HG03280 (cell line): Measurements from ENCODE around the gene LIM2.

ENCODE experiments used
- ATAC-seq: cut with Tn5 transposase; IDR thresholded peaks from one replicate; pipeline ENCODE4 v1.9.1; 2021; ENCODE audit warnings: mild to moderate bottlenecking, moderate library complexity; ENCODE audit not compliant: unreplicated experiment

Gene LIM2

GRCh38 chr19:51366389-51367254 lies 21.2 kb downstream of the LIM2 start:
- ATAC-seq, result peak; percentile 52

- ATAC-seq, result no peak
Measured at GRCh38 chr19:51365965-51366388, 21.8 kb downstream of the LIM2 start, which contains the start of gene ETFB. ETFB (minus strand) TSS chr19:51366388; CDS start chr19:51366326, 62 bp downstream.

DNA sequence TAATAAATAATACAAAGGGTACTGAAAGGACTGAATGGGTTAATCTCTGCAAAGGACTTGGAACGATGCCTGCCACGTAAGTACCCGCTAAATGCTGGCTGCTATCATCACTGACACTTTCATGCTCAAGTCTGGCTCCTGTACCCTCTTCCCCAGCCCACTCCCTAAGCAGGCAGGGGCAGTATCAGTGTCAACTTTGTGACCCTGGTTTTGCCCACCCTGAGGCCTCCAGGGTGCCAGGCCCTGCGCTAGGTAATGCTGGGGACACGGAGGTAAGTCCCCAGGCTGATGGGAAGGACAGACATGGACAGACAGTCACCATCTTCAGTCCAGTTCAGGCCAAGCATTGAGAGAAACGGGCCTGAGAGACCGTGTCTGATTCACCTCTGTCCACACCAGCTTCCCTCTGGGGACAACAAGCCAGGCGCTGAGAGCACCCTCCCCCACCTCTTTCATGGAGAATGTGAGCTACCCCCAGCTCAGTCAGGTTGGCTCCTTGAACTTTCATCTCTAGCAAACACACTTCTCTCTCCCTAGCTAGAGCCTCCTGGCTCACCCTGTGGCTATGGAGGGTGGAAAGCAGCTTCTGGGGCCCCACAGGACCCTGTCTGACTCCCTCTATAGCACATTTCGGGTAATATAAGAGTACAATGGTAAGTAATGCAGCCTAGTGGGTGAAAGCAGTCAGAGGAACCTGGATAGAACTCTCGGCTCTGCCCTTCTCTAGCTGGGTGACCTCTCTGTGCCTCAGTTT lies 22.4 kb downstream of the LIM2 start:
- no peak for ATAC-seq

DNA sequence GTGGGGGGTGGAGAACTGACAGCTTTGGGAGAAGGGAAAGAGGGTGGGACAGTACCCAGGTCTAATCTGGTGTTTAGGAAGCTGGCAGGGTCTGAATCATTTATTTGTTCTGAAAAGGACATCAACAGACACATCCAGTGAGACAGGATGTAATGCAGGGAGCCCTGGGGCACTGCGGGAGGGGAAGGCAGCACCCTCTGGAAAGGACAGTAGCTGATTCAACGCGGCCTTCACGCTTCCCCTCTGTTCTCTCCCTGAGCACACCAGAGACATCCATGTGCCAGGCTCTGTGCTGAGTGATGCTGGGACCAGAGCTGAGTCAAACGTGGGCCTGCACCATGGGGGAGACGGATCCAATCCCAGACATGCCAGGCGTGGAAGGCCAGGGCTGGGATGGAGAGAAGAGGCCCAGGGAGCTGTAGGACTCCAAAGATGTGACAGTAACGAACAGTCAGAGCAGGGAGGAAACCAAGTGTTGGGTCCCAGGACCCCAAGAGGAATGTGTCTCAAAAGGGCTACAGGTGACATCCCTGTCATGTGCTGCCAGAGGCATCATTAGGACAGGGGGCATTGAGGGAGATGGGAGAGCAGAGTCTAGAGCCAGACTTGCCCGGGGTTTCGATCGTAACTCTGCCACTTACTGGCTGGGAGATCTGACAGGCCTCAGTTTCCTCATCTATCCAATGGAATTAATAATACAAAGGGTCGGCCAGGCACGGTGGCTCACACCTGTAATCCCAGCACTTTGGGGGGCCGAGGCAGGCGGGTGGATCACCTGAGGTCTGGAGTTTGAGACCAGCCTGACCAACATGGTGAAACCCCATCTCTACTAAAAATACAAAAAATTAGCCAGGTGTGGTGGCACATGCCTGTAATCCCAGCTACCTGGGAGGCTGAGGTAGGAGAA lies 23.3 kb downstream of the LIM2 start:
- ATAC-seq, result no peak

GRCh38 chr19:51361239-51361638 lies 26.5 kb downstream of the LIM2 start:
- no peak for ATAC-seq

DNA sequence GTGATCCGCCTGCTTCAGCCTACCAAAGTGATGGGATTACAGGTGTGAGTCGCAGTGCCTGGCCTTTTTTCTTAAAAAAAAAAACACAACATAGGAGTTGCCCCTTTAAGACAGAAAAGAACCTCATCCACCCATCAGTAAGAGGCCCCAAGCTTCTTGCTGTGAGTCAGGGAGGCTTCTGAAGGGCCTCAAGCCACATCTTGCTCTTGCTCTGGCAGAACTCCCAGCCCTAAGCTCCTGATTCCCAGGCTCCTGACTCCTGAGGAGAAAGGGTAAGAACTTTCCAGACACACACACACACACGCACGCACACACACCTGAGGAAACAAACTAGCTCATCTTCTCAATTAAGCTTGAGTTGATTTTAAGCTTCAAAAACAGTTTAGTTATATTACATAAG lies 28.5 kb downstream of the LIM2 start:
- ATAC-seq, result no peak

DNA sequence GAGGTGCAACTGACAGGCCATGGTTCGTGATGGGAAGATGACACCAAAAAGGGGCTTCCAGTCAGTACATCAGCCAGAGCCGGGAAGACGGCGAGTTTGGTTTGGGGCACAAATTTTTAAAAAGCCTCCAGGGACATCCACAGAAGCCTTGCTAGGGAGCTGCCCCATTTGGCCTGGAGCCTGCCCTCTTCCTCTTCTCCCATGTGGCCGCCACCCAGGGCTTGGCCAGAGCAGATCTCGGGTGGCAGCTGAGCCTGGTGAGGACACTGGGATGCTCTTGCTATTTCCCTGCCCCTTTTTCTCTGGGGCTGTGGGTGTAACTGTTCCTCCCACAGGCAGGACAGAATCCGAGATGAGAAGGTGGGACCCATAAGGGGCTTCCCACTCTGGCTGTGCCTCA lies 29.8 kb downstream of the LIM2 start:
- ATAC-seq, result no peak

DNA sequence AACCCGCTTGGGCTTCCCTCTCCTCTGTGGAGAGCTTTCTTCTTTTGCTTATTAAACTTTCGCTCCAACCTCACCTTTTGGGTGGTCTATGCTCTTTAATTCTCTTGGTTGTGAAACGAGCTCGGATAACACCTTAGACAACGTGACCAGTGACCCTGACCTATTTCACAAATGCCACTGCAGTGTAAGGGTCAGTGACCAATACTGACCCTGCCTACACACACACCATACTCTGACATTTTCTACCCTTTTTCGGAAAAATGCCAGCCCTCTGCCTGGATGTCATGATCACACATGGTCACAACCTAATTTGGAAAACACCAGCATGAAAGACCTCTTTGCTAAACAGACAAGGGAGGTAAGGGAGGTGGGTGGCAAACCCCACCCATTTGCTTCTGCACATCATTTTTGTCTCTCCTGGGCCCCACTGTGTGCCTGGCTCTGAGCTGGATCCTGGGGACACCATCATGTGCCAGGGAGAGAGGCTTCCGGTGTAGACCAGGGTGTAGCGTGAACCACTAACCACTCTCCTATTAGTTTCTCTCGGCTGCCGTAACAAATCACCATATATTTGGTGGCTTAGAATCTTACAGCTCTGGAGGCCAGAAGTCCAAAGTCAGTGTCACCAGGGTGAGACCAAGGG lies 31.5 kb downstream of the LIM2 start:
- ATAC-seq, result no peak

DNA sequence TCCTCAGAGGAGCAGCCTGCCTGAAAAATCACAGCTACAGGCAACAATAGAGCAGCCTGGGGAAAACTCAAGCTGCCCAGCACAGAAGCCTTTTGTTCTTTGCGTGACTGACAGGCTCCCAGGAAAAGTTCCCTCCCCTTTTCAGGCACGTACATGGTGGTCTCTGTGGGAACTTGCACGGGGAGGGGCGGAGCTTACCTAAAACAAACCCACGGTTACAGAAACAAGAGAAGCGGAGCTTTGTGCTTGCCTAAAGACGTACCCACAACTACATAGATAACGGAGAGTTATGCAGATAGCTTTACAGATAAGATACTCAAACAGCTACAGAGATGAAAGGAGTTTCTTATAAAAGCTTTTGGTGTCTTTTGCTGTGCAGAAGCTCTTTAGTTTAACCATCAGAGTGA lies 33.0 kb downstream of the LIM2 start:
- no peak for ATAC-seq

GRCh38 chr19:51354103-51354741 lies 33.6 kb downstream of the LIM2 start:
- ATAC-seq, result no peak

- no peak for ATAC-seq
Measured at GRCh38 chr19:51352783-51353360, 34.9 kb downstream of the LIM2 start.

DNA sequence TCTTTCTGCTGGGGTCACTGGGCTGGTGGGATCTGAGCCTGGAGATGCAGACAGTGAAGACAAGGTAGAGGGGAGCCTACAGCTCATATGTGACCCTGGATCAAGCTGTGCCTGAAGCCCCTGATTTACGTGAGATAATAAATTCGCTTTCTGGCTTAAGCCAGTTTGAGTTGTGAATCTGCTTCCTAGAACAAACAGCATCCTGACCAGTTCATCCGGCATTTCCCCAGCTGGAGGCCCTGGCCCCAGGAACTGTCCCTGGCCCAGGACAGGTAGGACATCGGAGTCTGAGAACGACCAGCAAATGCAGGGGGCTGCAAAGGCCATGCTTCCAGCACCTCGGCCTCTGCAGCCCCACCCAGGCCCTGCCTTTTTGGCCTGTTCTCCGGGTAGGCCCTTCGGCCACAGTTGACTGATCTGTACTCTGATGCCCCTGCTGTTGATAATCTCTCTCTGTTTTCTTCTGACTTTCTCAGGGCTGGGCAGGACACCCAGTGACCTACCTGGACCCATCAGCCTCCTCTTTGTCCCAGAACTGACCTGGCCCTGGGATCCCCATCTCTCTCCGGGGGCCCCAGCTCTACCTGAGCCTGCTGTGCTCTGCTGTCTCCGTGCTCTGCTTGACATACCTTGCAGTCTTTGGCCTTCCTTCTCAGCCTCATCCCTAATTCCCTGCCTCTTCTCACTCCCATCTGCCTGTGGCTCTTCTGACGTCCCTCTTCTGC lies 36.3 kb downstream of the LIM2 start:
- ATAC-seq, result no peak

DNA sequence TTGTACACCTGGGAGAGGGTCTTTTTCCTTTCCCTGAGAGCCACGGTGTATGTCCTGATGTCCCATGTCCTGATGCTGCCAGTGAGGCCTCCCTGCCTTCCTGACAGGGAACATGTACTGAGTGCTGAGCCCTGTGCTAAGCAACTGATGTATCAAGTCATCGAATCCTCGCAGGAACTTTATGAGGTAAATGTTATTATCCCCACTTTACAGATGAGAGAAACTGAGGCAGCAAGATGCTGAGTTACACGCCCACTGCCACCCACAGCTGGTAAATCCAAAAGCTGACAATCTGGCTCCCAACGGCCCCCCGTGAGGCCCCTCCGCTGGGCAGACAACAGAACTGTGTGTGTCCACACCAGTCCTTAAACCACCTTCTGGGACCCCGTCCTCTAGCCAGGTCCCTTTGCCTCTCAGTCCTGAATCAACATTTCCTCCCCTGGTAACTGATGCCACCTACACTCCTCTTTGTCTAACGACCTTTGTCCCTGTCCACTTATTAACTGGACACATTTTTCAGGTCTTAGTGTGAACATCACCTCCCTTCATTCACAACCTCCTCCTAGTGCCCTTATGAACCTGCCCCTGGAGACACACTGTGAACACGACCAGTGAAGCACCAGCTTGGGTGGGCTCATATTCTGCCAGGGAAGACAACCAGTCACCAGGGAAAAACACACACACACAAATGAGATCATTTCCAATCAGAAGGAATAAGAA lies 40.4 kb downstream of the LIM2 start:
- no peak for ATAC-seq

DNA sequence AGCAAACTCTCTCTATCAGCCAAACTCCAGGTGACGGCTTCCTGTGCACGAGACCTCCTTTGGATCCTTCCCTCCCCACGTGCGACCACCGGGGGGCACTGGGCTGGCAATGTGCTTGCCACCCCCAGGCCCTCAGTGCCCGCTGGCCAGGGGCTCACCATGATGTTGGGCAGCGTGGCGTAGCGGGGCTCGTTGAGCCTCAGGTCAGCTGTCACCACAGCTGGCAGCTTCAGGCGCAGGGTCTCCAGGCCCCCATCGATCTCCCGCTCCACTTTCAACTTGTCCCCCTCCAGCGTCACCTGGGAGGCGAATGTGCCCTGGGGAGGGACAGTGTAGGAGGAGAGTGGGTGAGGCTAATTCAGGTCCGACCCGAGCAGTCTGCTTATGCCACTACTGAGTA lies 41.0 kb downstream of the LIM2 start:
- no peak for ATAC-seq

- no peak for ATAC-seq
Measured at GRCh38 chr19:51345076-51345620, 42.6 kb downstream of the LIM2 start.

DNA sequence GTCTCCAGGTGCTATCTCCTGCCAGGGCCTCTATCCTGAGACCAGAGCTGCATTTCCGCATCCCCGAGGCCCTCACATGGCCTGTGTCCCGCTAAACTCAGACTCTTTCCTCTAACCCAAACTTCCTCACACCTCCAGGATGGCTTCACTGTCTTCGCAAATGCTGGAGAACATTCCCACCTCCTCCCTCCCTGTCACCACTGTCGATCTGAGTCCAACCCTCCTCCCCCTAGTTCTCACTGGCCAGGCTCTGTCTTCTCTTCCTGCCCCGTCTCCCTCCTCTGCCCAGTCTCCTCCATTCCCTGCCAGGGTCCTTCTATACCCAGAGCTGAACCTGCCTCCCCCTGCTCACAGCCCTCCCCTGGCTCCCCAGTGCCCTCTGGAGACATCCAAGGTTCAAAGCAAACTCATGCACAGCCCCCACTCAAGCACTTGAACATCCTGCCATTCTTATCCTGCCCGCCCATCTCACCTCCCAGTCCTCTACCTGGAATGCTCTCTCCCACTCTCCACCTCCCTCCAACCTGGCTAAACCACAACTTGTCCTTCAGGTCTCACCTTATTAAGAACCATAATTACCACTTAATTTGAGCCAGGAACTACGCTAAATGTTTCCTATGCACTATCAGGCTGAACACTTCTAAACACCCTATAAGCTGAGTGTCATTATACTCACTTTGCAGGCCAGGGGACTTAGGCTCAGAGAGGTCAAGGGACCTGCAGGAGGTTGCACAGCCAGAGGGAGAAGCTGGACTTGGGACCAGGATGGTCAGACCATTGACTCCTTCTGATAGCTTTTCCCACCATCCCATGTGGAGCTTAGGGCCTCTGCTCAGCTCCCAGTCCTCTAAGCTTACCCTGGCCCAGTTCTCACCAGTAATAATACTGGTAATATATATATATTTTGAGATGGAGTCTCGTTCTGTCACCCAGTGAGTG lies 44.9 kb downstream of the LIM2 start:
- ATAC-seq, result no peak

GRCh38 chr19:51341976-51342580 lies 45.7 kb downstream of the LIM2 start, which contains the start of gene VSIG10L:
VSIG10L (minus strand) TSS chr19:51342139; CDS start chr19:51342124, 15 bp downstream.
- ATAC-seq, result no peak
